HepG2 (cell line): ENCODE data around the gene RDH16. TPM values are rescaled to one million over a fixed set of nuclear protein-coding genes. Genes with fewer than 3 reads are reported as not detected.
A peak's percentile ranks its signal among the peaks of the same experiment; 100 is the strongest.

Source experiments
- CHCHD3 ChIP-seq: sonication (generic); formaldehyde crosslinking; IDR thresholded peaks from 2 replicates; pipeline ENCODE4 v1.8.0; 2022; ENCODE audit warnings: mild to moderate bottlenecking, missing genetic modification reagents, moderate library complexity
- HOXA5 ChIP-seq: sonication (generic); formaldehyde crosslinking; IDR thresholded peaks from 2 replicates; pipeline ENCODE4 v1.4.0; 2020; ENCODE audit warnings: missing genetic modification reagents
- KLF13 ChIP-seq: sonication (generic); formaldehyde crosslinking; IDR thresholded peaks from 2 replicates; pipeline ENCODE4 v1.4.0; 2020; ENCODE audit warnings: mild to moderate bottlenecking, missing genetic modification reagents
- MAFF ChIP-seq: IDR thresholded peaks from 2 replicates; pipeline ENCODE4 v1.6.1; 2011; ENCODE audit warnings: low read depth, low read length, improper control_type of control experiment
- PAX8 ChIP-seq: sonication (generic); formaldehyde crosslinking; IDR thresholded peaks from 2 replicates; pipeline ENCODE4 v1.8.0; 2022; ENCODE audit warnings: mild to moderate bottlenecking, missing genetic modification reagents, borderline replicate concordance
- ZNF556 ChIP-seq: sonication (generic); formaldehyde crosslinking; IDR thresholded peaks from 2 replicates; pipeline ENCODE4 v1.4.0; 2020; ENCODE audit warnings: mild to moderate bottlenecking, missing genetic modification reagents, borderline replicate concordance
- polyA plus RNA-seq, 8 experiments: library from polyadenylated mRNA; depleted of rRNA in 3 of 8; stranded (reverse) in 7 of 8; unstranded in 1 of 8; fragments of >200 nt; fragmentation: Illumina TruSeq in 4 of 8; extraction: Trizol in 4 of 8; gene quantifications; 2 replicates each; pipeline versions ENCODE4 v1.2.1 to v1.2.3, GENCODE V29; 2011 to 2016; ENCODE audit warnings: low read depth in 4 of 8, missing spikeins in 1 of 8, mixed read lengths in 1 of 8; ENCODE audit not compliant: insufficient read depth in 1 of 8
- total RNA-seq, 5 experiments: library from RNA; depleted of rRNA; stranded (reverse); fragments of >200 nt; fragmentation: Illumina TruSeq; extraction: Trizol; gene quantifications; 2 replicates each; pipeline ENCODE4 v1.2.3, GENCODE V29; 2016; ENCODE audit warnings: low read depth in 1 of 5
- TF ChIP-seq, protein P1 (sequence below), 2 experiments: fragments of 450-650 bp in 1 of 2; sonication (generic) in 1 of 2; formaldehyde crosslinking in 1 of 2; IDR thresholded peaks; 2 replicates each; pipeline versions ENCODE4 v1.6.1 to v1.8.0; 2016 to 2022; ENCODE audit warnings: antibody characterized with exemption in 1 of 2, mild to moderate bottlenecking in 1 of 2, missing genetic modification reagents in 1 of 2
- TF ChIP-seq, protein P2 (sequence below): sonication (generic); formaldehyde crosslinking; IDR thresholded peaks from 2 replicates; pipeline ENCODE4 v1.9.0; 2021; ENCODE audit warnings: missing genetic modification reagents, borderline replicate concordance
- TF ChIP-seq, protein P3 (sequence below): sonication (generic); formaldehyde crosslinking; IDR thresholded peaks from 2 replicates; pipeline ENCODE4 v1.4.0; 2020; ENCODE audit warnings: missing genetic modification reagents
- TF ChIP-seq, protein P4 (sequence below): sonication (generic); formaldehyde crosslinking; IDR thresholded peaks from 2 replicates; pipeline ENCODE4 v1.5.0; 2020; ENCODE audit warnings: missing genetic modification reagents
- TF ChIP-seq, protein P5 (sequence below): sonication (generic); formaldehyde crosslinking; conservative IDR thresholded peaks from 2 replicates; pipeline ENCODE4 v1.8.0; 2022; ENCODE audit warnings: mild to moderate bottlenecking, moderate library complexity, missing genetic modification reagents

The RDH16 gene
- total and polyA plus RNA-seq, 2 of the 13 experiments (the other 11 are each of a cell fraction or from before 2014, with no cell fraction given): 0.05 to 0.13 TPM

DNA sequence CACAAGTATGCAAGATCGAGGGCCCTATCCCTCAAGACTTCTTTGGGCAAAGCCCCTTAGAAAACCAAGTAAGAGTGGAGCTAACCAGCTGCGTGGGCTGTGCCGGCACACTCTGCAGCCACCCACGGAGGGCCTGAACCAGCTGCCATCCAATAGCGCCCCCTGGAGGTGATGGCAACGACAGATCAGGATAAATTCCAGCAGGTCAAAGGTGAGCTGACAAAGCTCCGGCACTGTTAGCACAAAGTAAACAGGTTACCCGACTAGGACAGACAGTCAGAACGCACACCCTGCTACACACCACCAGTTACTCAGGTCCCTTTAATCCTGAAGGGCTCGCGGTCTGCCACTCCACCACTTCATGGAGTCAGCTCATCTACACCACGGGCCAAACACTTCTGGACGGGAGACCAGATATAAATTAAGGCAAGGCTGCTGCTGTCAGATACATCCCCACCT lies 44.1 kb upstream of the RDH16 start (continued):
- TF ChIP-seq, protein P1, sequence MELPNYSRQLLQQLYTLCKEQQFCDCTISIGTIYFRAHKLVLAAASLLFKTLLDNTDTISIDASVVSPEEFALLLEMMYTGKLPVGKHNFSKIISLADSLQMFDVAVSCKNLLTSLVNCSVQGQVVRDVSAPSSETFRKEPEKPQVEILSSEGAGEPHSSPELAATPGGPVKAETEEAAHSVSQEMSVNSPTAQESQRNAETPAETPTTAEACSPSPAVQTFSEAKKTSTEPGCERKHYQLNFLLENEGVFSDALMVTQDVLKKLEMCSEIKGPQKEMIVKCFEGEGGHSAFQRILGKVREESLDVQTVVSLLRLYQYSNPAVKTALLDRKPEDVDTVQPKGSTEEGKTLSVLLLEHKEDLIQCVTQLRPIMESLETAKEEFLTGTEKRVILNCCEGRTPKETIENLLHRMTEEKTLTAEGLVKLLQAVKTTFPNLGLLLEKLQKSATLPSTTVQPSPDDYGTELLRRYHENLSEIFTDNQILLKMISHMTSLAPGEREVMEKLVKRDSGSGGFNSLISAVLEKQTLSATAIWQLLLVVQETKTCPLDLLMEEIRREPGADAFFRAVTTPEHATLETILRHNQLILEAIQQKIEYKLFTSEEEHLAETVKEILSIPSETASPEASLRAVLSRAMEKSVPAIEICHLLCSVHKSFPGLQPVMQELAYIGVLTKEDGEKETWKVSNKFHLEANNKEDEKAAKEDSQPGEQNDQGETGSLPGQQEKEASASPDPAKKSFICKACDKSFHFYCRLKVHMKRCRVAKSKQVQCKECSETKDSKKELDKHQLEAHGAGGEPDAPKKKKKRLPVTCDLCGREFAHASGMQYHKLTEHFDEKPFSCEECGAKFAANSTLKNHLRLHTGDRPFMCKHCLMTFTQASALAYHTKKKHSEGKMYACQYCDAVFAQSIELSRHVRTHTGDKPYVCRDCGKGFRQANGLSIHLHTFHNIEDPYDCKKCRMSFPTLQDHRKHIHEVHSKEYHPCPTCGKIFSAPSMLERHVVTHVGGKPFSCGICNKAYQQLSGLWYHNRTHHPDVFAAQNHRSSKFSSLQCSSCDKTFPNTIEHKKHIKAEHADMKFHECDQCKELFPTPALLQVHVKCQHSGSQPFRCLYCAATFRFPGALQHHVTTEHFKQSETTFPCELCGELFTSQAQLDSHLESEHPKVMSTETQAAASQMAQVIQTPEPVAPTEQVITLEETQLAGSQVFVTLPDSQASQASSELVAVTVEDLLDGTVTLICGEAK (IDR thresholded peaks at IDR 0.05): no peak
- TF ChIP-seq, protein P1 (CRISPR knock-in tag; IDR thresholded peaks at IDR 0.05): no peak
- TF ChIP-seq PAX8 (CRISPR knock-in tag) (no peak), HOXA5 (CRISPR knock-in tag) (no peak), KLF13 (CRISPR knock-in tag) (no peak), CHCHD3 (CRISPR knock-in tag) (no peak), MAFF (peak; percentile 23; the same call in 1 of the 2 replicates), ZNF556 (peak; percentile 38; the same call in 1 of the 2 replicates)
- TF ChIP-seq, protein P2, sequence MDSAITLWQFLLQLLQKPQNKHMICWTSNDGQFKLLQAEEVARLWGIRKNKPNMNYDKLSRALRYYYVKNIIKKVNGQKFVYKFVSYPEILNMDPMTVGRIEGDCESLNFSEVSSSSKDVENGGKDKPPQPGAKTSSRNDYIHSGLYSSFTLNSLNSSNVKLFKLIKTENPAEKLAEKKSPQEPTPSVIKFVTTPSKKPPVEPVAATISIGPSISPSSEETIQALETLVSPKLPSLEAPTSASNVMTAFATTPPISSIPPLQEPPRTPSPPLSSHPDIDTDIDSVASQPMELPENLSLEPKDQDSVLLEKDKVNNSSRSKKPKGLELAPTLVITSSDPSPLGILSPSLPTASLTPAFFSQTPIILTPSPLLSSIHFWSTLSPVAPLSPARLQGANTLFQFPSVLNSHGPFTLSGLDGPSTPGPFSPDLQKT: no peak
- TF ChIP-seq, protein P3, sequence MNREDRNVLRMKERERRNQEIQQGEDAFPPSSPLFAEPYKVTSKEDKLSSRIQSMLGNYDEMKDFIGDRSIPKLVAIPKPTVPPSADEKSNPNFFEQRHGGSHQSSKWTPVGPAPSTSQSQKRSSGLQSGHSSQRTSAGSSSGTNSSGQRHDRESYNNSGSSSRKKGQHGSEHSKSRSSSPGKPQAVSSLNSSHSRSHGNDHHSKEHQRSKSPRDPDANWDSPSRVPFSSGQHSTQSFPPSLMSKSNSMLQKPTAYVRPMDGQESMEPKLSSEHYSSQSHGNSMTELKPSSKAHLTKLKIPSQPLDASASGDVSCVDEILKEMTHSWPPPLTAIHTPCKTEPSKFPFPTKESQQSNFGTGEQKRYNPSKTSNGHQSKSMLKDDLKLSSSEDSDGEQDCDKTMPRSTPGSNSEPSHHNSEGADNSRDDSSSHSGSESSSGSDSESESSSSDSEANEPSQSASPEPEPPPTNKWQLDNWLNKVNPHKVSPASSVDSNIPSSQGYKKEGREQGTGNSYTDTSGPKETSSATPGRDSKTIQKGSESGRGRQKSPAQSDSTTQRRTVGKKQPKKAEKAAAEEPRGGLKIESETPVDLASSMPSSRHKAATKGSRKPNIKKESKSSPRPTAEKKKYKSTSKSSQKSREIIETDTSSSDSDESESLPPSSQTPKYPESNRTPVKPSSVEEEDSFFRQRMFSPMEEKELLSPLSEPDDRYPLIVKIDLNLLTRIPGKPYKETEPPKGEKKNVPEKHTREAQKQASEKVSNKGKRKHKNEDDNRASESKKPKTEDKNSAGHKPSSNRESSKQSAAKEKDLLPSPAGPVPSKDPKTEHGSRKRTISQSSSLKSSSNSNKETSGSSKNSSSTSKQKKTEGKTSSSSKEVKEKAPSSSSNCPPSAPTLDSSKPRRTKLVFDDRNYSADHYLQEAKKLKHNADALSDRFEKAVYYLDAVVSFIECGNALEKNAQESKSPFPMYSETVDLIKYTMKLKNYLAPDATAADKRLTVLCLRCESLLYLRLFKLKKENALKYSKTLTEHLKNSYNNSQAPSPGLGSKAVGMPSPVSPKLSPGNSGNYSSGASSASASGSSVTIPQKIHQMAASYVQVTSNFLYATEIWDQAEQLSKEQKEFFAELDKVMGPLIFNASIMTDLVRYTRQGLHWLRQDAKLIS (CRISPR knock-in tag): no peak
- TF ChIP-seq, protein P4, sequence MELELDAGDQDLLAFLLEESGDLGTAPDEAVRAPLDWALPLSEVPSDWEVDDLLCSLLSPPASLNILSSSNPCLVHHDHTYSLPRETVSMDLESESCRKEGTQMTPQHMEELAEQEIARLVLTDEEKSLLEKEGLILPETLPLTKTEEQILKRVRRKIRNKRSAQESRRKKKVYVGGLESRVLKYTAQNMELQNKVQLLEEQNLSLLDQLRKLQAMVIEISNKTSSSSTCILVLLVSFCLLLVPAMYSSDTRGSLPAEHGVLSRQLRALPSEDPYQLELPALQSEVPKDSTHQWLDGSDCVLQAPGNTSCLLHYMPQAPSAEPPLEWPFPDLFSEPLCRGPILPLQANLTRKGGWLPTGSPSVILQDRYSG (CRISPR knock-in tag): no peak
- TF ChIP-seq, protein P5, sequence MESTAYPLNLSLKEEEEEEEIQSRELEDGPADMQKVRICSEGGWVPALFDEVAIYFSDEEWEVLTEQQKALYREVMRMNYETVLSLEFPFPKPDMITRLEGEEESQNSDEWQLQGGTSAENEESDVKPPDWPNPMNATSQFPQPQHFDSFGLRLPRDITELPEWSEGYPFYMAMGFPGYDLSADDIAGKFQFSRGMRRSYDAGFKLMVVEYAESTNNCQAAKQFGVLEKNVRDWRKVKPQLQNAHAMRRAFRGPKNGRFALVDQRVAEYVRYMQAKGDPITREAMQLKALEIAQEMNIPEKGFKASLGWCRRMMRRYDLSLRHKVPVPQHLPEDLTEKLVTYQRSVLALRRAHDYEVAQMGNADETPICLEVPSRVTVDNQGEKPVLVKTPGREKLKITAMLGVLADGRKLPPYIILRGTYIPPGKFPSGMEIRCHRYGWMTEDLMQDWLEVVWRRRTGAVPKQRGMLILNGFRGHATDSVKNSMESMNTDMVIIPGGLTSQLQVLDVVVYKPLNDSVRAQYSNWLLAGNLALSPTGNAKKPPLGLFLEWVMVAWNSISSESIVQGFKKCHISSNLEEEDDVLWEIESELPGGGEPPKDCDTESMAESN: peak; percentile 63; the same call in 1 of the 2 replicates
